WI38 (cell line): ENCODE data around the gene HDAC4.

Experiments used
- H3K4me3 ChIP-seq: 2 replicates; pipeline ENCODE4 v1.5.1; 2011; ENCODE audit warnings: low read depth, mild to moderate bottlenecking, control low read depth, low read length
- TF ChIP-seq, protein P1 (sequence below): IDR thresholded peaks from 2 replicates; pipeline ENCODE4 v1.5.1; 2012; ENCODE audit warnings: low read depth, mild to moderate bottlenecking, control low read depth, low read length

The HDAC4 gene

DNA sequence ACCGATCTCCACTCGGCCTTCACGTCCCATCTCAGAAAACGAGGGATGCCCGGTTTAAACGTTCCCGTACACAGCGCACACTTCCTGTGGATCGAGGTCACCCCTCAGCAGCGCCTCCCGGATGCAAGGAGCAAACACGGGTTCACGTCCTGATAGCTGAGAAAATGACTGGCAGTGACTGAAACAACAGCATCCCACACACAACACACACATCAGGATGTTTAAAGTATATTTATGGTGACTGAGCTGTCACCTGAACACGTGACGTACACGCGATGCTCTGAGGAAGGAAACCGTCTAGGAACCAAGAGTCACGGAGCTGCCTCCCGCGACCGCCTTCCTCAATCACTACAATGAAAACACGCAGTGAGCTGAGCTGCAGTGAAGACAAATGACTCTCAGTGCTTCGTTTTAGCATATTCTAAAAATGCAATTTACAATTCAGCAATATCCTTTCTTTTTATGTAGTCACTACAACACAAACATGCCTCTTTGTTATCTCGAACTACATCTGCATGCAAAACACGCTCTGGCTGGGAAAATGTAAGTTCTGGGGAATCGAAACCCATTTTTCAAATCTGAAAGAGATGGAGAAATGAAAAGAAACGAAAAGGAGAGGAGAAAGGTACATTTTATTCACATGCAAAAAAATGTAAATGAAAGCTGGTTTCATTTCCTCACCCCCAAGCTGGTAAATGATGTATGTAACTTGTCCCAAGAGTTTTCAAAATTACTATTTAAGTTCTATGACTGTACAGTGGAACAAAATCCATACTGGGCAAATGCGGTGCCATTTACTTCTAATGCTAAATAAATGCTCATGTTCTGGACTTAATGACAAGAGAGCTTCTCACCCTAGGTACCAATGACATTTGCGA, 19.8 kb downstream of the HDAC4 start:
- H3K4me3 ChIP-seq, result no peak overlapping the region
- TF ChIP-seq, protein P1, sequence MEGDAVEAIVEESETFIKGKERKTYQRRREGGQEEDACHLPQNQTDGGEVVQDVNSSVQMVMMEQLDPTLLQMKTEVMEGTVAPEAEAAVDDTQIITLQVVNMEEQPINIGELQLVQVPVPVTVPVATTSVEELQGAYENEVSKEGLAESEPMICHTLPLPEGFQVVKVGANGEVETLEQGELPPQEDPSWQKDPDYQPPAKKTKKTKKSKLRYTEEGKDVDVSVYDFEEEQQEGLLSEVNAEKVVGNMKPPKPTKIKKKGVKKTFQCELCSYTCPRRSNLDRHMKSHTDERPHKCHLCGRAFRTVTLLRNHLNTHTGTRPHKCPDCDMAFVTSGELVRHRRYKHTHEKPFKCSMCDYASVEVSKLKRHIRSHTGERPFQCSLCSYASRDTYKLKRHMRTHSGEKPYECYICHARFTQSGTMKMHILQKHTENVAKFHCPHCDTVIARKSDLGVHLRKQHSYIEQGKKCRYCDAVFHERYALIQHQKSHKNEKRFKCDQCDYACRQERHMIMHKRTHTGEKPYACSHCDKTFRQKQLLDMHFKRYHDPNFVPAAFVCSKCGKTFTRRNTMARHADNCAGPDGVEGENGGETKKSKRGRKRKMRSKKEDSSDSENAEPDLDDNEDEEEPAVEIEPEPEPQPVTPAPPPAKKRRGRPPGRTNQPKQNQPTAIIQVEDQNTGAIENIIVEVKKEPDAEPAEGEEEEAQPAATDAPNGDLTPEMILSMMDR, result no peak

DNA sequence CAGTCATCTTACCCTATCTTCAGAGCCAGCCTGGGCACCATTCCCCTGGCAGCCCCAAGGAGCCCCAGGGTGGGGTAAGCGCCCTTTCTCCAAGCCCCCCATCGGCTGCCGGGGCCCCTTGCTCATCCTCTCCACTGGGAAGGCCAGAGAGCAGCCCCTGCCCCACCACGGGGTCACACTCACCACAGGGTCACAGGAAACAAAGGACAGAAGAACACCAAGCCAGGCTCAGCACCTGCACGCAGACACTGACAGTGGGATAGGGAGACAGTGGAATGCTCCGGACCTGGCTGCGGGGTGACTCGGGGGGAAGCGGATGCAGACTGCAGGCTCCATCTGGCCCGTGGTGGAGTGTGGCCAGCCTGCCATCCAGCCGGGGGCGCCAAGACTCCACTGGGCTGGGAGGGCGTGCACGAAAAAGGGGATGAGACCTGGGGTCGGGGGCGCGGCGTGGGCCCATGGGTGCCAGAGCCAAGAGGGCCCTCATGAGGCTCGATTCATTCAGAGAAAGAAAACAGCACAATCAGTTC, 21.1 kb downstream of the HDAC4 start:
- H3K4me3 ChIP-seq, result no peak overlapping the region
- TF ChIP-seq, protein P1, result no peak

DNA sequence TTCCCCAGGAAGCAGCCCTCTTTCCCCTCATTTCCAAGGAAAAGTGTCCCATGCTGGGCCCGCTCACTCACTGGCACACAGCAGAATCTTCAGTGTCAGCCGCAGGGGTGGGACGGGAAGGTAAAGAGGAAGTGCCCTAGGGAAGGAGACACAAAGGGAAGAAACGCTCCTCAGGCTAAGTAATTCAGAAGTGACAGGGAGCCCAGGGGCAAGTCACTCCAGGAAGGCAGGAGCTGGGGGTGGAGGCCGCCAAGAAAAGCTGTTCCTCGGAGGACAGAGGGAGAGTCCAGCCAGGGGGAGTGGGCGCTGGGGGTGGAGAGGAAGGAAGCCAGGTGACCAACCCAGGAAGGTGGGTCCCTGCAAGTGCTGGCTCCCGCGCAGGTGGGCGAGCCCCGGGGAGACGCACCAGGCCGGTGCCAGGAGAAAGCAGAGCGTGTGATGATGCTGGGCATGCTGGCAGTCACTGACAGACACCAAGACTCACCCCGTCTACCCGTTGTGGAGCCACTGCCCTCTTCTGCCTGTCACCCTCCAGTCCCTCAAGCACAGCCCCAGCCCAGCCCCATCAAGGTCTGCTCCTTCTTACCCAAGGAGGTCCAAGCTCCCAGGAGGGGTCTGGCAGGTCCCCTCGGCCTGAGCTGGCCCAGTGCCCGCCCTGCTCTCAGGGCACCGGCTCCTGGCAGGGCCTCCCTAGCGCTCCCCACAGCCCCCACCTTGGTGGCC, 21.7 kb downstream of the HDAC4 start:
- TF ChIP-seq, protein P1, result no peak
- no peak overlapping the region for H3K4me3 ChIP-seq

DNA sequence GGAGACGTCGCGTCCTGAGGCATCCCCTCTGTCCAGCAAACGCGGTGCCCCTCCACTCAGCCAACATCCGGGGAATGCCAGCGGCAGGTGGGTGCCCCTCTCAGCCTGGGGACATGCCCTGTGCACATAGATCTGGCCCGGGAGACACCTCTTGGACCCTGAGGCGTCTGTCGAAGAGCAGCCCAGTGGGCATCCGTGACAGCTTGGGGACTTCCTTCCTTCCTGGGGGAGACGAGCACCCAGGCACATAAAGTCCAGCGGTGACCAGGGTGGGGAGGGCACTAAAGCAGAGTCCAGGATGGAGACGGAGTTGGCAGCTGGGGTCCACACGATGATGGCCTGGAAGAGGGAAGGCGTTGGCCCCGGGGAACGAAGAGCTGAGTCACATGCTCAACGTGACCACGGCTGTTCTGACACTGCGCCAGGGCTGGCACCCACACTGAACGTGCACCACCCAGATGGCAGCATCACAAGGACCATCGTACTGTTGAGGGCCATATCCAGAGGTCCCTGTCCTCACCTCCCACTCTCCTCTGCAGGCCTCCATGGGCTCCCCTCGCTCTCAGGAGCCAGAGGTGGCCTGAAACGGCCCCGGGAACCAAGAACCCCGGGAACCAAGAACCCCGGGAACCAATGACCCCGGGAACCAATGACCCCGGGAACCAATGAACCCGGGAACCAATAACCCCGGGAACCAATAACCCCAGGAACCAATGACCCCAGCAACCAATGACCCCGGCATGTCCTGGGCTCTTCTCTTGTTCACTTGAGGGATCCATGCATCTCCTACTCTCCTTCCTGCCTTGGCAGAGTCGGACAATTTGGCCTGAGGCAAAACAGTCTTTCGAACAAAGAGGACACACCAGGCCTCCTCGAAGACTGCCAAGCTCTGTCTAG, 22.6 kb downstream of the HDAC4 start:
- no peak overlapping the region for H3K4me3 ChIP-seq

DNA sequence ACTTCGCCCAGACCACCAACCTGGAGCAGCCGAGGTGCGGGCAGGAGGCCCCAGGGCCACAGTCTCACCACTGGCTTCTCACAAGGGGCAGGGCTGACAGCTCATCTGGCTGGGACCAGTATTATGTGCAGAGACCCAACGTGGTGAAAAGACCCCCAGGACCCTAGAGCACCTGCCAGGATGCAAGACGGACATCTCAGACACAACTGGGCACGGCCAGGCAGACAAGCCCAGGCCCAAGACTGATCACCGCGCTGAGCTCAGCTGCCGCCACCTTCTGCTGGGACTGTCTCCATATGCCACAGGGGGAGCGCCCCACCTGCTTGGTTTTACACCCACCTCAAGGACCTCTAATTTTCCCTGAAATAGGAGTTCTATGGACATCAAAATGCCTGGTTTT, 23.2 kb downstream of the HDAC4 start:
- TF ChIP-seq, protein P1, result no peak
- no peak overlapping the region for H3K4me3 ChIP-seq

More for the DNA sequence above, 22.6 kb downstream of the HDAC4 start:
- TF ChIP-seq, protein P1, result no peak

DNA sequence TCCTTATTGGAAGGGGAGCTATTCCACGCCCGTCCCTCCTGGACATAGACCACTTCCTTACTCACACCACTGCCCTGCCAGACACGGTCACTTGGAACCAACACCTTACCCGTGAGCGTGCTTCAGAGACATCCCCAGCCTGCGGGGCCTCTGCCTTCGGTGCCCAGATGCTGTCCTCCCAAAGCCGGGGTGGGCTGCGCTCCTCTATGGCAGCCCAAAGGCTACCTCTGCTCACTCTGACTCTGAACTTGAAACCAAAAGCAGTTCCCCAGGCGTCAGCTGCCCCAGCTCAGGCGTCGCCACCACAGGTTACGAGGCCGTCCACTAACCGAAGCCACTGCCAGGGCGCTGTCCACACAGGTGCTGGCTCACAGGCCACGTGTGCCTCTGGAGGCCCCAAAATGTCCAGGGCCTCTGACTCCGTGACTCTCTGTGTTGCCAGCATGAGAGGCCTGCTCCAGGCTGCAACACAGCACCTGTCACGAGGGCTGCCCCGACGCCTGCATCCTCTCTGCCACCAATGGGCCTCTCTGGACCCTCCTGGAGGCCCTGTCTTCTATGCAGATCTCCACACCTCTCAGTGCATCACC, 23.8 kb downstream of the HDAC4 start:
- TF ChIP-seq, protein P1, result no peak
- no peak overlapping the region for H3K4me3 ChIP-seq
